A549 (cell line): ENCODE data around the gene ARHGEF4.

Experiments used
- NFE2L2 ChIP-seq: fragments of 150-350 bp; conservative IDR thresholded peaks from 2 replicates; pipeline ENCODE4 v1.6.1; 2014; ENCODE audit warnings: low read length
- TF ChIP-seq, protein P1 (sequence below): fragments of >200 bp; sonication (Bioruptor Twin); formaldehyde crosslinking; IDR thresholded peaks from 3 replicates; pipeline ENCODE4 v1.5.1; 2016
- TF ChIP-seq, protein P2 (sequence below): fragments of 200-600 bp; sonication (generic); IDR thresholded peaks from 2 replicates; pipeline ENCODE4 v1.6.1; 2016; ENCODE audit warnings: antibody characterized with exemption, mild to moderate bottlenecking, moderate library complexity

DNA sequence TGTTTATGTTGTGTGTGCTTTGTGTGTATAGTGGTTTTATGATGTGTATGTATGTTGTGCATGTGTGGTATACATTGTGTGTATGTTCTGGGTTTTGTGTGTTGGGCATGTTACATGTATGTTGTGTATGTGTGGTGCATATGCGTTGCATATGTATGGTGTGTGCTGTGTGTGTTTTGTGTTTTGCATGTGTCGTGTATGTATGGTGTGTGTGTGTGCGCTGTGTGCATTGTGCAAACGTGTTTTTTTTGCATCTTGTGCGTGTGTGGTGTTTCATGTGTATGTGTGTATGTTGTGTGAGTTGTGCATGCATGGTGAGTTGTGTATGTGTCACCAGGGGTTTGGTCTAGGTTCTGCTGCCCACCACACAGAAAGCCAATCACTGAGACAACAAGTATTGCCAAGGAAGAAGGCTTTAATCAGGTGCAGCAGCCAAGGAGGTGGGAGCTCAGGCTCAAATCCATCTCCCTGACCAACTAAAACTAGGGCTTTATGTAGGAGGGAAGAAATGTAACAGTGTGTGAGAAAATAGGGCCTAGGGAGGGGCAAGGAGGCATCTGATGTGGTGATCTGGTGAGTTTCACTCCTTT lies 140.8 kb downstream of the ARHGEF4 start:
- TF ChIP-seq, protein P1, sequence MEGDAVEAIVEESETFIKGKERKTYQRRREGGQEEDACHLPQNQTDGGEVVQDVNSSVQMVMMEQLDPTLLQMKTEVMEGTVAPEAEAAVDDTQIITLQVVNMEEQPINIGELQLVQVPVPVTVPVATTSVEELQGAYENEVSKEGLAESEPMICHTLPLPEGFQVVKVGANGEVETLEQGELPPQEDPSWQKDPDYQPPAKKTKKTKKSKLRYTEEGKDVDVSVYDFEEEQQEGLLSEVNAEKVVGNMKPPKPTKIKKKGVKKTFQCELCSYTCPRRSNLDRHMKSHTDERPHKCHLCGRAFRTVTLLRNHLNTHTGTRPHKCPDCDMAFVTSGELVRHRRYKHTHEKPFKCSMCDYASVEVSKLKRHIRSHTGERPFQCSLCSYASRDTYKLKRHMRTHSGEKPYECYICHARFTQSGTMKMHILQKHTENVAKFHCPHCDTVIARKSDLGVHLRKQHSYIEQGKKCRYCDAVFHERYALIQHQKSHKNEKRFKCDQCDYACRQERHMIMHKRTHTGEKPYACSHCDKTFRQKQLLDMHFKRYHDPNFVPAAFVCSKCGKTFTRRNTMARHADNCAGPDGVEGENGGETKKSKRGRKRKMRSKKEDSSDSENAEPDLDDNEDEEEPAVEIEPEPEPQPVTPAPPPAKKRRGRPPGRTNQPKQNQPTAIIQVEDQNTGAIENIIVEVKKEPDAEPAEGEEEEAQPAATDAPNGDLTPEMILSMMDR: no peak
- TF ChIP-seq NFE2L2: no peak
- TF ChIP-seq, protein P2, sequence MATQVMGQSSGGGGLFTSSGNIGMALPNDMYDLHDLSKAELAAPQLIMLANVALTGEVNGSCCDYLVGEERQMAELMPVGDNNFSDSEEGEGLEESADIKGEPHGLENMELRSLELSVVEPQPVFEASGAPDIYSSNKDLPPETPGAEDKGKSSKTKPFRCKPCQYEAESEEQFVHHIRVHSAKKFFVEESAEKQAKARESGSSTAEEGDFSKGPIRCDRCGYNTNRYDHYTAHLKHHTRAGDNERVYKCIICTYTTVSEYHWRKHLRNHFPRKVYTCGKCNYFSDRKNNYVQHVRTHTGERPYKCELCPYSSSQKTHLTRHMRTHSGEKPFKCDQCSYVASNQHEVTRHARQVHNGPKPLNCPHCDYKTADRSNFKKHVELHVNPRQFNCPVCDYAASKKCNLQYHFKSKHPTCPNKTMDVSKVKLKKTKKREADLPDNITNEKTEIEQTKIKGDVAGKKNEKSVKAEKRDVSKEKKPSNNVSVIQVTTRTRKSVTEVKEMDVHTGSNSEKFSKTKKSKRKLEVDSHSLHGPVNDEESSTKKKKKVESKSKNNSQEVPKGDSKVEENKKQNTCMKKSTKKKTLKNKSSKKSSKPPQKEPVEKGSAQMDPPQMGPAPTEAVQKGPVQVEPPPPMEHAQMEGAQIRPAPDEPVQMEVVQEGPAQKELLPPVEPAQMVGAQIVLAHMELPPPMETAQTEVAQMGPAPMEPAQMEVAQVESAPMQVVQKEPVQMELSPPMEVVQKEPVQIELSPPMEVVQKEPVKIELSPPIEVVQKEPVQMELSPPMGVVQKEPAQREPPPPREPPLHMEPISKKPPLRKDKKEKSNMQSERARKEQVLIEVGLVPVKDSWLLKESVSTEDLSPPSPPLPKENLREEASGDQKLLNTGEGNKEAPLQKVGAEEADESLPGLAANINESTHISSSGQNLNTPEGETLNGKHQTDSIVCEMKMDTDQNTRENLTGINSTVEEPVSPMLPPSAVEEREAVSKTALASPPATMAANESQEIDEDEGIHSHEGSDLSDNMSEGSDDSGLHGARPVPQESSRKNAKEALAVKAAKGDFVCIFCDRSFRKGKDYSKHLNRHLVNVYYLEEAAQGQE: no peak
